Measurements from ENCODE around the gene NFS1.

Gene NFS1

DNA sequence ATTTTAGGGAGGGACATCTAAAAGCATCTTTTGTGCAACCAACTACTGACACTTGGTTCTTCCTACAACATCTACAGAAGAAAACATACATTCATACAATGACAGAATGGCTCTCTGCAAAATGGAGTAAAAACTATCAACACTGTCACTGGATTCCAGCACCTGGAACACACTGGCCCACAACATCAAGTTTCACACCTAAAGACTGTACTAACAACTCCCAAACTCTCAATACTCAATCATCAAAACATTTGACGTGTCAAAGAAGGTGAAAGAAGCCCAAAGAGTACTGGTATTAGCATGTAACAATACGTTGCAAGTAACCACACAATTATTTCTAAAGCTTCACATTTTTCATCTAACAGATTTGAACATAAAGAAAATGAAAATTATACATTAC is 36.6 kb downstream of the NFS1 start:
- no peak for DNase-seq
- Mint-ChIP-seq H3K4me1 (peaks cover 61% of the 10 kb centered on the region), H3K4me3 (peak overlapping the region; percentile 91), H3K36me3 (peaks cover 29% of the 10 kb centered on the region), H3K9me3 (no peaks in the 10 kb centered on the region), H3K27me3 (no peaks in the 10 kb centered on the region), H3K27ac (peak overlapping the region; percentile 99)
- CTCF ChIA-PET, result interaction anchor here (2.1 kb wide), 1 partner anchor 43 kb away, joined by 9 read pairs; no protein-coding TSS in a partner anchor

- Mint-ChIP-seq H3K27me3 (no peaks in the 10 kb centered on the region), H3K36me3 (peaks cover 33% of the 10 kb centered on the region), H3K27ac (peak overlapping the region; percentile 99), H3K4me3 (peak overlapping the region; percentile 91), H3K4me1 (peaks cover 68% of the 10 kb centered on the region), H3K9me3 (no peaks in the 10 kb centered on the region)
- CTCF ChIA-PET, result interaction anchor here (2.1 kb wide), 1 partner anchor 43 kb away, joined by 9 read pairs; no protein-coding TSS in a partner anchor
- DNase-seq, result no peak
Observed at GRCh38 chr20:35661908-35662307, 37.2 kb downstream of the NFS1 start.

DNA sequence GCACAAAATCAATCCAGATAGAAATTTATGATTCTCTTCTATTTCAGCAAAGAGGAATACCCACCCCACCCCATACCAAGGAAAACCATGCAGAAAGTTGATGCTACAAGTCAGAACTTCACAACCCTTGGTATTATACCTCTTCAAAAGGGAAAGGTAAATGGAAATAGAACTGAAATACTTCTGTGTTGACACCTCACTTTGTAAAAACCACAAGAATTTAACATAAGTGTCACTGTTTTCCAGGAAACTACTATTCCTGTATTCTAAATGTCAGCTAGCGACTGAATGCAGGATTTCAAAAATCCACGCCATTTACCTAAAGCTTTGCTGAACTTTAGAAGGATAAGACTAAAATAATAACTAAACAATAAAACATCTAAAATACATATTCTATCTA is 38.1 kb downstream of the NFS1 start:
- H3K9me3 Mint-ChIP-seq, result no peaks in the 10 kb centered on the region
- H3K27me3 Mint-ChIP-seq, result no peaks in the 10 kb centered on the region
- H3K4me3 Mint-ChIP-seq, result peak overlapping the region; percentile 91
- H3K36me3 Mint-ChIP-seq, result peaks cover 36% of the 10 kb centered on the region
- H3K4me1 Mint-ChIP-seq, result peaks cover 68% of the 10 kb centered on the region
- peak overlapping the region; percentile 99 for H3K27ac Mint-ChIP-seq
- CTCF ChIA-PET, result interaction anchor here (1.7 to 2.1 kb wide), 2 partner anchors 42 to 197 kb away, joined by 4 to 9 read pairs; no protein-coding TSS in a partner anchor
- no peak for DNase-seq

- peaks cover 36% of the 10 kb centered on the region for H3K36me3 Mint-ChIP-seq
- H3K27ac Mint-ChIP-seq, result peak overlapping the region; percentile 99
- H3K9me3 Mint-ChIP-seq, result no peaks in the 10 kb centered on the region
- no peaks in the 10 kb centered on the region for H3K27me3 Mint-ChIP-seq
- CTCF ChIA-PET, result interaction anchor here (1.7 to 2.1 kb wide), 2 partner anchors 41 to 197 kb away, joined by 4 to 9 read pairs; no protein-coding TSS in a partner anchor
- peak overlapping the region; percentile 91 for H3K4me3 Mint-ChIP-seq
- H3K4me1 Mint-ChIP-seq, result peaks cover 68% of the 10 kb centered on the region
- no peak for DNase-seq
Observed at GRCh38 chr20:35660122-35660937, 38.8 kb downstream of the NFS1 start.

- no peaks in the 10 kb centered on the region for H3K27me3 Mint-ChIP-seq
- H3K9me3 Mint-ChIP-seq, result no peaks in the 10 kb centered on the region
- H3K4me3 Mint-ChIP-seq, result no peak overlapping the region
- H3K27ac Mint-ChIP-seq, result peak overlapping the region; percentile 65
- DNase-seq, result no peak
- peaks cover 54% of the 10 kb centered on the region for H3K4me1 Mint-ChIP-seq
- peaks cover 29% of the 10 kb centered on the region for H3K36me3 Mint-ChIP-seq
- CTCF ChIA-PET, result interaction anchor here (0.7 kb wide), 1 partner anchor 15 kb away, joined by 3 read pairs; no protein-coding TSS in a partner anchor
Observed at GRCh38 chr20:35657271-35657670, 41.9 kb downstream of the NFS1 start.

DNA sequence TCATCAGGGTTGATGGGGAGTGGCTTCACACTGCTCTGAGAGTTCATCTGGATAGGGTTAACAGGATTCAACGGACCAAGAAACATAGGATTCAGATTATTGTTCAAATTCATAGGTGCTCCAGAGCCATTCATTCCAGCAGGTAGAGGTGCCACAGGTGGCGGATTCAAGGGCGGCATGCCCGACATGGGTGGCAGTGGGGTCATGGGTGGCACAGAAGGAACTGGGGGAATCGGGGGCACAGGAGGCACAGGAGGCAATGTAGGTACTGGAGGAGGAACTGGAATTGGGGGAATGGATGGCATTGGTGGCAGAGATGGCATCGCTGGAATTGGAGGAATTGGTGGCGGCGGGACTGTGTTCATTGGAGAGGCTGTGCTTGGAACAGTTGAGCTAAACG is 44.7 kb downstream of the NFS1 start:
- CTCF ChIA-PET, result no interaction called here
- Mint-ChIP-seq H3K36me3 (peaks cover 34% of the 10 kb centered on the region), H3K9me3 (no peaks in the 10 kb centered on the region)

GRCh38 chr20:35653893-35654292 is 45.3 kb downstream of the NFS1 start:
- no peak for DNase-seq
- Mint-ChIP-seq H3K9me3 (no peaks in the 10 kb centered on the region), H3K27ac (no peak overlapping the region), H3K36me3 (peaks cover 35% of the 10 kb centered on the region), H3K4me1 (peaks cover 35% of the 10 kb centered on the region), H3K4me3 (no peak overlapping the region), H3K27me3 (no peaks in the 10 kb centered on the region)
- CTCF ChIA-PET, result no interaction called here

More for the DNA sequence above, 44.7 kb downstream of the NFS1 start:
- no peak overlapping the region for H3K4me3 Mint-ChIP-seq
- H3K4me1 Mint-ChIP-seq, result peaks cover 40% of the 10 kb centered on the region
- H3K27ac Mint-ChIP-seq, result no peak overlapping the region
- no peaks in the 10 kb centered on the region for H3K27me3 Mint-ChIP-seq
- DNase-seq, result no peak

- Mint-ChIP-seq H3K4me3 (no peak overlapping the region), H3K4me1 (peaks cover 31% of the 10 kb centered on the region), H3K27ac (no peak overlapping the region), H3K27me3 (no peaks in the 10 kb centered on the region), H3K36me3 (peaks cover 33% of the 10 kb centered on the region), H3K9me3 (no peaks in the 10 kb centered on the region)
- CTCF ChIA-PET, result no interaction called here
- DNase-seq, result no peak
Observed at GRCh38 chr20:35653430-35653734, 45.8 kb downstream of the NFS1 start.

- CTCF ChIA-PET, result no interaction called here
- no peaks in the 10 kb centered on the region for H3K9me3 Mint-ChIP-seq
- H3K4me3 Mint-ChIP-seq, result no peak overlapping the region
- no peak for DNase-seq
- no peak overlapping the region for H3K27ac Mint-ChIP-seq
- H3K27me3 Mint-ChIP-seq, result no peaks in the 10 kb centered on the region
- peaks cover 26% of the 10 kb centered on the region for H3K4me1 Mint-ChIP-seq
- peaks cover 32% of the 10 kb centered on the region for H3K36me3 Mint-ChIP-seq
Observed at GRCh38 chr20:35652641-35653429, 46.3 kb downstream of the NFS1 start.

GRCh38 chr20:35651958-35652357 is 47.2 kb downstream of the NFS1 start:
- peaks cover 18% of the 10 kb centered on the region for H3K4me1 Mint-ChIP-seq
- DNase-seq, result no peak
- H3K9me3 Mint-ChIP-seq, result no peaks in the 10 kb centered on the region
- H3K36me3 Mint-ChIP-seq, result peaks cover 28% of the 10 kb centered on the region
- no peak overlapping the region for H3K27ac Mint-ChIP-seq
- H3K4me3 Mint-ChIP-seq, result no peak overlapping the region
- no peaks in the 10 kb centered on the region for H3K27me3 Mint-ChIP-seq
- CTCF ChIA-PET, result interaction anchor here (0.7 kb wide), 1 partner anchor 302 kb away, joined by 3 read pairs; the partner anchor contains the start of gene SCAND1

DNA sequence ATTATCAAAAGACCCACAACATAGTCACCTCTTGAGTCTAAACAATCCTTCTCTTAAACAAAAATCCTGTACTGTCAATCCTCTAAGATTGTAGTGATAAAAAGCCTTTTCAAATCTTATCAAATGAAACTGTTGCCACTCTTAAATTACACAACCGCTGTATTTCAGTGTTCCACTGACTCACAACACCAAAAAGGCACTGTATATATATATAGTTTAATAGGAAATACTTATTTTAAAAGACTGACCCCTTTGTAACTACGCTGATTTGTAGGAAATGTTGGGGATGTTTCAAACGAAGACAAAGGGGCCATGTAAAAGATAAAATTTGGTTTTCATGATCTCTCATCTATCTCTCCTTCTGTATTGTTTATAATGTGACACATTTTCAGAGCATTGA is 48.5 kb downstream of the NFS1 start:
- H3K27me3 Mint-ChIP-seq, result no peaks in the 10 kb centered on the region
- no peak overlapping the region for H3K27ac Mint-ChIP-seq
- CTCF ChIA-PET, result no interaction called here
- H3K4me1 Mint-ChIP-seq, result peaks cover 20% of the 10 kb centered on the region
- peaks cover 28% of the 10 kb centered on the region for H3K36me3 Mint-ChIP-seq
- H3K9me3 Mint-ChIP-seq, result no peaks in the 10 kb centered on the region
- H3K4me3 Mint-ChIP-seq, result no peak overlapping the region
- no peak for DNase-seq

DNA sequence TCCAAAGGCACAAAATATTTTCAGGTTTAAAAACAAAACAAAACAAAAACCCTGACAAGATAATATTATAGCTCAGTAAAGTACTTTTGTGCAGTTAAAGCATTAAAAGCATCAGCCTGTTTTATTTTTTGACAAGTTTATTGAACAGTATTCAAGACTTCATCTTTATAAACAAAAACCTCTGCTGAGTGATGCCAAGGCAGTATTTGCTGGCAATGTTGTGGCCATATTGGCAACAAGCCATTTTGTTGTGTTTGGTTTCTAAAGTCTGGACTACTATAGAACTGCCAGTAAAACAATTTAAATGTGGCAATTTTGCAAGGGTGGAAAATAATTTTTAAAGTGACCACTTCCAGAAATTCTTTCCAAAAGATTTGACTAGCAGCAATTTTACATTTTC is 50.3 kb downstream of the NFS1 start:
- CTCF ChIA-PET, result no interaction called here
- Mint-ChIP-seq H3K4me1 (peaks cover 26% of the 10 kb centered on the region), H3K36me3 (peaks cover 31% of the 10 kb centered on the region), H3K27ac (no peak overlapping the region), H3K27me3 (no peaks in the 10 kb centered on the region), H3K9me3 (no peaks in the 10 kb centered on the region), H3K4me3 (no peak overlapping the region)
- no peak for DNase-seq

DNA sequence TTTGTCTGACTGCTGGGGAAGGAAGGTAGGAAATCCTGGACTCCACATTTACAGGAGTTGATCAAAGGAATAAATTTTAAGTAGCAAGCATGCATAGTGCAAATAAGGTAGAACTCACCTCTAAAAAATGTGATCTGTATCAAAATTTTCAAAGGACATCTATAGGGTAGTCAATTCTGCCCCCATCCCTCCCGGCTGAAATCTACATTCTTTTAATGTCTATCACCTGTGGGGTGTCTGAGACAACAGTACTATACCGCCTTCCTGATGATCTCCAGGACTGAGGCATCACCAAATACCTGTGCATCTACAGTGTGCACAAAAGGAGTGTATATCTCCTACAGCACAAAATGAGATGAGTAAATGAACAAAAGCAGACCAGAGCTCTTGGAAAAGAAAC is 54.3 kb downstream of the NFS1 start:
- Mint-ChIP-seq H3K27me3 (no peaks in the 10 kb centered on the region), H3K4me3 (no peak overlapping the region), H3K9me3 (no peaks in the 10 kb centered on the region), H3K4me1 (peaks cover 20% of the 10 kb centered on the region), H3K27ac (no peak overlapping the region), H3K36me3 (peaks cover 26% of the 10 kb centered on the region)
- CTCF ChIA-PET, result no interaction called here
- DNase-seq, result no peak

GRCh38 chr20:35643045-35643444 is 56.1 kb downstream of the NFS1 start:
- no peak overlapping the region for H3K4me3 Mint-ChIP-seq
- DNase-seq, result no peak
- no peaks in the 10 kb centered on the region for H3K9me3 Mint-ChIP-seq
- H3K27me3 Mint-ChIP-seq, result no peaks in the 10 kb centered on the region
- H3K4me1 Mint-ChIP-seq, result peaks cover 19% of the 10 kb centered on the region
- CTCF ChIA-PET, result no interaction called here
- peak overlapping the region; percentile 51 for H3K27ac Mint-ChIP-seq
- H3K36me3 Mint-ChIP-seq, result peaks cover 19% of the 10 kb centered on the region

All from activated naive CD4-positive, alpha-beta T cell treated with anti-CD3 and anti-CD28 coated beads, Interleukin-2, amount 10 ng/mL, durations not matched to agents 7 days and 5 days (primary cell).